Liver (tissue), 3 donors: ENCODE data around the gene SLC39A13.

Source experiments
- HNF4A ChIP-seq, 2 donors: conservative IDR thresholded peaks; 2 replicates each; pipeline ENCODE4 v1.6.1; 2016; ENCODE audit warnings: antibody characterized with exemption in 2 of 2, mild to moderate bottlenecking in 2 of 2
- JUND ChIP-seq, 2 donors: IDR thresholded peaks; 2 replicates each; pipeline ENCODE4 v1.6.1; 2016; ENCODE audit warnings: antibody characterized with exemption in 2 of 2
- SP1 ChIP-seq: IDR thresholded peaks from 2 replicates; pipeline ENCODE4 v1.6.1; 2018; ENCODE audit warnings: antibody characterized with exemption, mild to moderate bottlenecking
- TAF1 ChIP-seq: conservative IDR thresholded peaks from 2 replicates; pipeline ENCODE4 v1.6.1; 2016; ENCODE audit warnings: antibody characterized with exemption, mild to moderate bottlenecking
- TF ChIP-seq, protein P1 (sequence below): fragments of 150-350 bp; IDR thresholded peaks from 2 replicates; pipeline ENCODE4 v1.5.1; 2017; ENCODE audit warnings: improper control_type of control experiment, low read depth, low read length; ENCODE audit not compliant: missing input control
- TF ChIP-seq, protein P2 (sequence below): IDR thresholded peaks from 2 replicates; pipeline ENCODE4 v1.6.1; 2016; ENCODE audit warnings: antibody characterized with exemption, mild to moderate bottlenecking
- donor health status: healthy.
- donor health status: healthy.

DNA sequence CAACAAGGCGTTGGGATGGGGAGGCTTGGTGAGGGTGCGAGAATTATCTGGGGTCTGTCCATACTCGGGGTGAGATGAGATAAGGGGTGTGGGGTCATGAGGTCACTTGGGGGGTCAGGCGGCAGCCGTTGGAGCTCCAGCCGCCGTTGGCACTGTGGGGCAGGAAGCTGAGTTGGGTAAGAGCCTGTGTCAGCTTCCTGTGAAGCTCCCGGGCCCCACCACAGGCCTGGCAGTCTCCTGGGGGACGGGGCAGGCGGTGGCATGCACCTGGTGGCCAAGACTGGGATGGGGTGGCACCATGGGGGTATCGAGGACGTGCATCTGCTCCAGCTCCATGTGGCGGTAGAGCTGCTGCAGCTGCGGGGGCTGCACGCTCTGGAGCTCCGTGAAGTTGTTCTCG, 48.8 kb upstream of the SLC39A13 start:
- no peak for TF ChIP-seq TAF1
- TF ChIP-seq JUND (IDR thresholded peaks at IDR 0.05), result no peak
- TF ChIP-seq, protein P1, sequence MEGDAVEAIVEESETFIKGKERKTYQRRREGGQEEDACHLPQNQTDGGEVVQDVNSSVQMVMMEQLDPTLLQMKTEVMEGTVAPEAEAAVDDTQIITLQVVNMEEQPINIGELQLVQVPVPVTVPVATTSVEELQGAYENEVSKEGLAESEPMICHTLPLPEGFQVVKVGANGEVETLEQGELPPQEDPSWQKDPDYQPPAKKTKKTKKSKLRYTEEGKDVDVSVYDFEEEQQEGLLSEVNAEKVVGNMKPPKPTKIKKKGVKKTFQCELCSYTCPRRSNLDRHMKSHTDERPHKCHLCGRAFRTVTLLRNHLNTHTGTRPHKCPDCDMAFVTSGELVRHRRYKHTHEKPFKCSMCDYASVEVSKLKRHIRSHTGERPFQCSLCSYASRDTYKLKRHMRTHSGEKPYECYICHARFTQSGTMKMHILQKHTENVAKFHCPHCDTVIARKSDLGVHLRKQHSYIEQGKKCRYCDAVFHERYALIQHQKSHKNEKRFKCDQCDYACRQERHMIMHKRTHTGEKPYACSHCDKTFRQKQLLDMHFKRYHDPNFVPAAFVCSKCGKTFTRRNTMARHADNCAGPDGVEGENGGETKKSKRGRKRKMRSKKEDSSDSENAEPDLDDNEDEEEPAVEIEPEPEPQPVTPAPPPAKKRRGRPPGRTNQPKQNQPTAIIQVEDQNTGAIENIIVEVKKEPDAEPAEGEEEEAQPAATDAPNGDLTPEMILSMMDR, result no peak
- TF ChIP-seq, protein P2, sequence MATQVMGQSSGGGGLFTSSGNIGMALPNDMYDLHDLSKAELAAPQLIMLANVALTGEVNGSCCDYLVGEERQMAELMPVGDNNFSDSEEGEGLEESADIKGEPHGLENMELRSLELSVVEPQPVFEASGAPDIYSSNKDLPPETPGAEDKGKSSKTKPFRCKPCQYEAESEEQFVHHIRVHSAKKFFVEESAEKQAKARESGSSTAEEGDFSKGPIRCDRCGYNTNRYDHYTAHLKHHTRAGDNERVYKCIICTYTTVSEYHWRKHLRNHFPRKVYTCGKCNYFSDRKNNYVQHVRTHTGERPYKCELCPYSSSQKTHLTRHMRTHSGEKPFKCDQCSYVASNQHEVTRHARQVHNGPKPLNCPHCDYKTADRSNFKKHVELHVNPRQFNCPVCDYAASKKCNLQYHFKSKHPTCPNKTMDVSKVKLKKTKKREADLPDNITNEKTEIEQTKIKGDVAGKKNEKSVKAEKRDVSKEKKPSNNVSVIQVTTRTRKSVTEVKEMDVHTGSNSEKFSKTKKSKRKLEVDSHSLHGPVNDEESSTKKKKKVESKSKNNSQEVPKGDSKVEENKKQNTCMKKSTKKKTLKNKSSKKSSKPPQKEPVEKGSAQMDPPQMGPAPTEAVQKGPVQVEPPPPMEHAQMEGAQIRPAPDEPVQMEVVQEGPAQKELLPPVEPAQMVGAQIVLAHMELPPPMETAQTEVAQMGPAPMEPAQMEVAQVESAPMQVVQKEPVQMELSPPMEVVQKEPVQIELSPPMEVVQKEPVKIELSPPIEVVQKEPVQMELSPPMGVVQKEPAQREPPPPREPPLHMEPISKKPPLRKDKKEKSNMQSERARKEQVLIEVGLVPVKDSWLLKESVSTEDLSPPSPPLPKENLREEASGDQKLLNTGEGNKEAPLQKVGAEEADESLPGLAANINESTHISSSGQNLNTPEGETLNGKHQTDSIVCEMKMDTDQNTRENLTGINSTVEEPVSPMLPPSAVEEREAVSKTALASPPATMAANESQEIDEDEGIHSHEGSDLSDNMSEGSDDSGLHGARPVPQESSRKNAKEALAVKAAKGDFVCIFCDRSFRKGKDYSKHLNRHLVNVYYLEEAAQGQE, result no peak
- TF ChIP-seq SP1, result no peak
- no peak for TF ChIP-seq HNF4A (conservative IDR thresholded peaks at IDR 0.05)
